Nephron (organoid): ENCODE data around the gene CEMIP.

Experiments used
- H3K27ac Mint-ChIP-seq, 3 experiments: 2 replicates each; pipeline ENCODE4 v1.8.0; 2020; ENCODE audit warnings: mixed read lengths in 3 of 3, mild to moderate bottlenecking in 2 of 3, moderate library complexity in 1 of 3
- H3K27me3 Mint-ChIP-seq: 2 replicates; pipeline ENCODE4 v1.8.0; 2021; ENCODE audit warnings: low read depth, mild to moderate bottlenecking, moderate library complexity, mixed read lengths
- H3K36me3 Mint-ChIP-seq: 2 replicates; pipeline ENCODE4 v1.8.0; 2020; ENCODE audit warnings: low read depth, mixed read lengths
- H3K4me1 Mint-ChIP-seq: 2 replicates; pipeline ENCODE4 v1.8.0; 2020; ENCODE audit warnings: mixed read lengths
- H3K4me3 Mint-ChIP-seq, 3 experiments: 2 replicates each; pipeline ENCODE4 v1.8.0; 2020; ENCODE audit warnings: mild to moderate bottlenecking in 3 of 3, mixed read lengths in 3 of 3, moderate library complexity in 2 of 3
- H3K9me3 Mint-ChIP-seq: 2 replicates; pipeline ENCODE4 v1.8.0; 2020; ENCODE audit warnings: mixed read lengths
- TF ChIP-seq, protein P1 (sequence below), 3 experiments: fragments of 200-600 bp; sonication (generic); IDR thresholded peaks; one replicate each; pipeline ENCODE4 v1.5.0; 2021; ENCODE audit warnings: antibody characterized with exemption in 3 of 3; ENCODE audit not compliant: unreplicated experiment in 3 of 3

Gene CEMIP

DNA sequence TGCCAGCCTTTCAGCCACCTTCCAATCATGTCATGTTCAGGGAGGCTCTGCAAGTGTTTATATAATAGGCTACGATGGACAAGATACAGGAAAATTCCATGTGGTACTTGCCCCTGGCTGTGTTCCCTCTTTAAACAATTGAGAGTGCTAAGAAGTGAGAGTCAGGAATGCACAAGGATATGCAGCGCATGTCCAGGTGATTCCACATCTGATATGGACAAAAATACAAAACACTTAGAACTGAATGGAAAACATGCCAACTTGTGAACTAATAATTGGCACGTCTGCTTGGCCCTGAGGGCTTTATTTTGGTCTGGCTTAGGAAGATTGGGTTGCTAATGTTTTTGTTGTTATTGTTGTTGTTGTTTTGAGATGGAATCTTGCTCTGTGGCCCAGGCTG, 100.9 kb downstream of the CEMIP start:
- no peak overlapping the region for H3K4me3 Mint-ChIP-seq
- H3K4me1 Mint-ChIP-seq: peaks cover 53% of the 10 kb centered on the region

DNA sequence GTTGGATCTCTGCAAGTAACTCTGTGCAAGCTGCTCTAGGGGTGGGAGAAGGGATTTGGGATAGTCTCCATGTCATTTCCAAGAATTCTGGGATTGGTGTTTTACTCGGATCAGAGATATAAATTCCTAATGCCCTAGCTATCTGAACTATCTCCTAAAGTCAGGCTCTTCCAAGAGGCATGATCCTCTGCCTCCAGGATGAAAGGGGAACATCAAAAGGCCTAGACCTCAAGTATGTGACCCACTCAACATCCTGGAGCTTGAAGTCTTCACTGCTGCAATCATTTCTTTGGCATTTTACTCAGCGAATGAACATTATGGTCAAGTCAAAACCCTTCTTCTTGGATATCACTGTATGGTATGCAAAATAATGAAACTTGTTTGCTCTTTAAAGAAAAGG, 104.5 kb downstream of the CEMIP start:
- Mint-ChIP-seq H3K27ac (peak overlapping the region in 1 of 3 experiments; percentile 6), H3K36me3 (no peaks in the 10 kb centered on the region), H3K4me3 (no peak overlapping the region), H3K27me3 (peaks cover 5% of the 10 kb centered on the region), H3K4me1 (peaks cover 48% of the 10 kb centered on the region), H3K9me3 (no peaks in the 10 kb centered on the region)
- TF ChIP-seq, protein P1, sequence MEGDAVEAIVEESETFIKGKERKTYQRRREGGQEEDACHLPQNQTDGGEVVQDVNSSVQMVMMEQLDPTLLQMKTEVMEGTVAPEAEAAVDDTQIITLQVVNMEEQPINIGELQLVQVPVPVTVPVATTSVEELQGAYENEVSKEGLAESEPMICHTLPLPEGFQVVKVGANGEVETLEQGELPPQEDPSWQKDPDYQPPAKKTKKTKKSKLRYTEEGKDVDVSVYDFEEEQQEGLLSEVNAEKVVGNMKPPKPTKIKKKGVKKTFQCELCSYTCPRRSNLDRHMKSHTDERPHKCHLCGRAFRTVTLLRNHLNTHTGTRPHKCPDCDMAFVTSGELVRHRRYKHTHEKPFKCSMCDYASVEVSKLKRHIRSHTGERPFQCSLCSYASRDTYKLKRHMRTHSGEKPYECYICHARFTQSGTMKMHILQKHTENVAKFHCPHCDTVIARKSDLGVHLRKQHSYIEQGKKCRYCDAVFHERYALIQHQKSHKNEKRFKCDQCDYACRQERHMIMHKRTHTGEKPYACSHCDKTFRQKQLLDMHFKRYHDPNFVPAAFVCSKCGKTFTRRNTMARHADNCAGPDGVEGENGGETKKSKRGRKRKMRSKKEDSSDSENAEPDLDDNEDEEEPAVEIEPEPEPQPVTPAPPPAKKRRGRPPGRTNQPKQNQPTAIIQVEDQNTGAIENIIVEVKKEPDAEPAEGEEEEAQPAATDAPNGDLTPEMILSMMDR (IDR thresholded peaks at IDR 0.05; ENCODE audit: unreplicated experiment in 3 of 3): no peak

More for the DNA sequence above, 100.9 kb downstream of the CEMIP start:
- no peaks in the 10 kb centered on the region for H3K9me3 Mint-ChIP-seq
- no peaks in the 10 kb centered on the region for H3K27me3 Mint-ChIP-seq
- H3K27ac Mint-ChIP-seq: no peak overlapping the region
- no peaks in the 10 kb centered on the region for H3K36me3 Mint-ChIP-seq
- TF ChIP-seq, protein P1 (IDR thresholded peaks at IDR 0.05; ENCODE audit: unreplicated experiment in 3 of 3): no peak

DNA sequence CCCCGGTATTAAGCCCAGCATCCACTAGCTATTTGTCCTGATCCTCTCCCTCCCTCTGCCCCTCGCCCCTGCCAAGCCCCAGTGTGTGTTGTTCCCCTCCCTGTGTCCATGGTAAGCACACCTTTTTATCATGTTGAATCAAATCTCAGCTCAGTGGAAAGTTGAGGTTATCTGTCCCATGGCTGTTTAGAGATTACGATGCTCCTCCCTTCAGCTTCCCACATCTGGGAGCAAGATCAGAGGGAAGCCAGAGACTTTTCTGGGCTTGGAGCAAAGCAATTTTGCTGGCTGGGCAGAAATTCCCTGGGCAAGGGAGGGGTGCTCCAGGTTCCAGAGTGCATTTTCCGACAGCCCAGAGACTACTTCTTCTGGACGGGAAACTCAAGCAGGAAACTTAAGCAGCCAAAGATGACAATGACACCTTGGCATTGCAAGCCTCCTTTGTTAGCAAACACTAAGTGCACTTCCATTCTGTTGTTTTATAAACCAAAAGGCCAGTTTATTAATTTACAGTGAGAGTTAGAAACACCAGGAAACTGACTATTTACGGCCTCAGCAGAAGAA, 105.9 kb downstream of the CEMIP start:
- peaks cover 48% of the 10 kb centered on the region for H3K4me1 Mint-ChIP-seq
- peaks cover 5% of the 10 kb centered on the region for H3K27me3 Mint-ChIP-seq
- no peaks in the 10 kb centered on the region for H3K9me3 Mint-ChIP-seq
- H3K4me3 Mint-ChIP-seq: no peak overlapping the region
- no peaks in the 10 kb centered on the region for H3K36me3 Mint-ChIP-seq
- H3K27ac Mint-ChIP-seq: peak overlapping the region in 1 of 3 experiments; percentile 65
- TF ChIP-seq, protein P1 (IDR thresholded peaks at IDR 0.05; ENCODE audit: unreplicated experiment in 3 of 3): no peak

DNA sequence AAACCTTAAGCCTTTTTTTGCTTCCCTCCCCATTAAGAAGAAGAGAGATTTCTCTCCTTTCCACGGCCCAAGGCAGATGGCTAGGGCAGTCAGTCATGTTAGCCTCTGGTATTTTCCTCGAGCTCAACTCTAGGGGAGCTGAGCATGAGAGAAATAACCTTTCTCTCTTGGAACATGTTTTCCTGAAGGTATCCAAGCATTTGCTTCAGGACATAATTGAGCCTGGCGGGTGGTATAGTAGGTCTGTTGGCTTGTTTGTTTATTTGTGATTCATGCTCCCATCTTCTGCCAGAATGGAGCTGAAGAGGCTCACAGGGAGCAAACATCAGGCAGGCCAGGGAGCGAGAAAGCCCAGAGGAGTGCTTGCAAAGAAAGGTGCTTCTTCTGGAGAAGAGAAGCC, 108.0 kb downstream of the CEMIP start:
- H3K4me3 Mint-ChIP-seq: no peak overlapping the region
- no peaks in the 10 kb centered on the region for H3K36me3 Mint-ChIP-seq
- TF ChIP-seq, protein P1 (IDR thresholded peaks at IDR 0.05; ENCODE audit: unreplicated experiment in 3 of 3): no peak
- H3K27ac Mint-ChIP-seq: peak overlapping the region in 1 of 3 experiments; percentile 58
- peaks cover 5% of the 10 kb centered on the region for H3K27me3 Mint-ChIP-seq
- H3K9me3 Mint-ChIP-seq: no peaks in the 10 kb centered on the region
- H3K4me1 Mint-ChIP-seq: peaks cover 53% of the 10 kb centered on the region

DNA sequence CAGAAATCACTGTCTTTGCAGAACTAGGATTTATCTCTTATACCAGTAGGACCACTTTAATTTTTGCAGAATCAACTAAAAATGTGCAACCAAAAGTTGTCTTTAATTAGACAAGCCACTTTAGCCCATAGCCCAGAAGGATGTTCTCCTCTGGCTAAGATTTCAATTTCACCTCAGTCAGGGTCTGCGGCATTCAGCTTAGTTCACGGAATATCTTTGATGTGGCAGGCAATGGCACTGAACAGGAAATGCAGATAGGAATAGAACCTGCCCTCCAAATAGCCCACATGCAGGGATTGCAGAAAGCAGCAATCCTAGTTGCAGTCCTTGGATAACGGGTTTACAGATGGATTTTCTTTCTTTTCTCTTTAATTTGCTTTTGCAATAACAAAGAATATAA, 109.7 kb downstream of the CEMIP start:
- Mint-ChIP-seq H3K27me3 (peaks cover 5% of the 10 kb centered on the region), H3K9me3 (no peaks in the 10 kb centered on the region), H3K4me3 (no peak overlapping the region), H3K4me1 (peaks cover 43% of the 10 kb centered on the region), H3K36me3 (no peaks in the 10 kb centered on the region), H3K27ac (no peak overlapping the region)
- TF ChIP-seq, protein P1 (IDR thresholded peaks at IDR 0.05; ENCODE audit: unreplicated experiment in 3 of 3): no peak

DNA sequence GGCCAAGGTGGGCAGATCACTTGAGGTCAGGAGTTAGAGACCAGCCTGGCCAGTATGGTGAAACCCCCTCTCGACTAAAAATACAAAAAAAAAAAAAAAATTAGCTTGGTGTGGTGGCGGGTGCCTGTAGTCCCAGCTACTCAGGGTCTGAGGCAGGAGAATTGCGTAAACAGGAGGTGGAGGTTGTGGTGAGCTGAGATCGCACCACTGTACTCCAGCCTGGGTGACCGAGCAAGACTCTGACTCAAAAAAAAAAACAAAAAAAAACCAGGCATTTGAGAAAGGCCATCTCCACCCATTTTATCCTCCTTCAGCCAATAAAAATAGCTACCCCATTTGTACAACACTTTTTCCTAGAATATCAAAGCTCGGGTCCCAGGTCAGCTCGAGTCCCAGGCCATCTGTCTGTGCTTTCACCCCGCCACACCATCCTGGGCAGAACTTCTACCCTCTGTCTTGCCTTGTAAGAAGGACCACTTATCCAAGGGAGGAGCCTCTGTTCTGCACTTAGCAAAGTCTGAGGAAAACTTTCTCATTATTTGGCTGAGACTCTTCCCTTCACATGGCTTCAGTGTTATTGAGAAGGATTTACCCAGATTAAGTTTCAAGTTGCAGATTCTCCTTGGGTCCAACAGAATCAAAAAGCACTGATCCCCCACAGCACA, 111.3 kb downstream of the CEMIP start:
- Mint-ChIP-seq H3K4me3 (no peak overlapping the region), H3K27me3 (peaks cover 5% of the 10 kb centered on the region), H3K4me1 (peaks cover 36% of the 10 kb centered on the region), H3K27ac (peak overlapping the region in 2 of 3 experiments; percentile 6 to 73), H3K9me3 (peaks cover 3% of the 10 kb centered on the region), H3K36me3 (peaks cover 4% of the 10 kb centered on the region)
- TF ChIP-seq, protein P1 (IDR thresholded peaks at IDR 0.05; ENCODE audit: unreplicated experiment in 3 of 3): no peak
